ENCODE results near the gene ZMIZ1. TPM values are rescaled to one million over a fixed set of nuclear protein-coding genes. Genes with fewer than 3 reads are reported as not detected.

The ZMIZ1 gene
- total RNA-seq, 1 experiment from 2014 or later, result 28.4 TPM

DNA sequence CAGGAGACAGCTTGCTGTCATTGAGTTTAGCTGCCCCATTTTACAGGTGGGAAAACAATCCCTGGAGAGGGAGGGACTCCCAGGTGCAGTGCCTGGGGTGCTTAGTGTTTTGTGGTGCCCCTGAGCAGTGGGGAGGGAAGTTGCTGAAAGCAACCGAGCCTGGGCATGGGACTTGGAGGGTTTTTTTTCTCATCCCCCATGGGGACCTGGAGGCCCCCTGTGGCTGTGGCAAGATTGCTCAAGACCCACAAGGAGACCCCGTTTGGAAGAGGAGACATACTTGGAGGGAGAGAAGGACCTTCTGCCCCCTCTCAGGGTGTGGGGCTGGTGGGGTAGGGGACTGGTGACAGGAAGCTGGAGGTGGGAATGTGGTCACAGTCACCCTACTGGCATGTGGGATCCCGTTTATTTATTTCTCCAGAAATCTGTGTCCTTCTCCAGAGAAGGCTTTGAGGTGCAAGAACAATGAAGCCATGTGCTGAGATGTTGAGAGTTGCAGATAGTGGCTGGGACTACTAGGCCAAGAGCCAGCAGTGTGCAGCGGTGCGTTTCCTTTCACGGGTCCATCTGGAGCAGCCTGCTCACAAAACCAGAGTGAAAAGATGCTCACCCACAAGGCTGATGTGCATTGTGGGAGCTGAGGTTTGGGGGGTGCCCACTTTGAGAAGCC lies 21.5 kb downstream of the ZMIZ1 start:
- ChIA-PET CTCF (no interaction called here), RAD21 (ENCODE audit: low non-redundant PET in 1 of 2, low total read pairs in 2 of 2, uncharacterized antibody in 2 of 2, unreplicated experiment in 2 of 2) (no interaction called here), POLR2A (interaction anchor here (0.8 kb wide), 1 partner anchor 105 kb away, joined by 5 read pairs; no protein-coding TSS in a partner anchor)
- ATAC-seq, result no peak
- no TSS peak for BruUV-seq (replicated peaks)
- TF ChIP-seq EZH2 (IDR thresholded peaks at IDR 0.05), result no peak
- TF ChIP-seq, protein P1, sequence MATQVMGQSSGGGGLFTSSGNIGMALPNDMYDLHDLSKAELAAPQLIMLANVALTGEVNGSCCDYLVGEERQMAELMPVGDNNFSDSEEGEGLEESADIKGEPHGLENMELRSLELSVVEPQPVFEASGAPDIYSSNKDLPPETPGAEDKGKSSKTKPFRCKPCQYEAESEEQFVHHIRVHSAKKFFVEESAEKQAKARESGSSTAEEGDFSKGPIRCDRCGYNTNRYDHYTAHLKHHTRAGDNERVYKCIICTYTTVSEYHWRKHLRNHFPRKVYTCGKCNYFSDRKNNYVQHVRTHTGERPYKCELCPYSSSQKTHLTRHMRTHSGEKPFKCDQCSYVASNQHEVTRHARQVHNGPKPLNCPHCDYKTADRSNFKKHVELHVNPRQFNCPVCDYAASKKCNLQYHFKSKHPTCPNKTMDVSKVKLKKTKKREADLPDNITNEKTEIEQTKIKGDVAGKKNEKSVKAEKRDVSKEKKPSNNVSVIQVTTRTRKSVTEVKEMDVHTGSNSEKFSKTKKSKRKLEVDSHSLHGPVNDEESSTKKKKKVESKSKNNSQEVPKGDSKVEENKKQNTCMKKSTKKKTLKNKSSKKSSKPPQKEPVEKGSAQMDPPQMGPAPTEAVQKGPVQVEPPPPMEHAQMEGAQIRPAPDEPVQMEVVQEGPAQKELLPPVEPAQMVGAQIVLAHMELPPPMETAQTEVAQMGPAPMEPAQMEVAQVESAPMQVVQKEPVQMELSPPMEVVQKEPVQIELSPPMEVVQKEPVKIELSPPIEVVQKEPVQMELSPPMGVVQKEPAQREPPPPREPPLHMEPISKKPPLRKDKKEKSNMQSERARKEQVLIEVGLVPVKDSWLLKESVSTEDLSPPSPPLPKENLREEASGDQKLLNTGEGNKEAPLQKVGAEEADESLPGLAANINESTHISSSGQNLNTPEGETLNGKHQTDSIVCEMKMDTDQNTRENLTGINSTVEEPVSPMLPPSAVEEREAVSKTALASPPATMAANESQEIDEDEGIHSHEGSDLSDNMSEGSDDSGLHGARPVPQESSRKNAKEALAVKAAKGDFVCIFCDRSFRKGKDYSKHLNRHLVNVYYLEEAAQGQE (IDR thresholded peaks at IDR 0.05; ENCODE audit: low read depth), result no peak
- peaks cover 5 to 6% of the 10 kb centered on the region in 2 experiments; a peak in 2 of 4 replicates for H3K4me1 ChIP-seq (ENCODE audit: control insufficient read depth in 1 of 2, insufficient read depth in 2 of 2, low read length in 2 of 2)
- no peaks in the 10 kb centered on the region for H3K9me2 ChIP-seq (ENCODE audit: insufficient read depth)
- DNase-seq (ENCODE audit: low read depth, low spot score), result no peak
- H2AFZ ChIP-seq (ENCODE audit: low read depth, low read length, poor library complexity, severe bottlenecking), result no peak overlapping the region
- no peak overlapping the region for H3K4me2 ChIP-seq (ENCODE audit: low read length)
- no peaks in the 10 kb centered on the region for H3K27me3 ChIP-seq (ENCODE audit: insufficient read depth, low read length)
- H3K9ac ChIP-seq (ENCODE audit: low read length), result no peak overlapping the region
- H3K27ac ChIP-seq (ENCODE audit: low read depth, low read length), result no peak overlapping the region
- no peaks in the 10 kb centered on the region for H3K36me3 ChIP-seq (ENCODE audit: control insufficient read depth in 1 of 2, insufficient read depth in 2 of 2, low read length in 2 of 2)
- no peaks in the 10 kb centered on the region for H4K20me1 ChIP-seq (ENCODE audit: insufficient read depth)
- peaks cover 63% of the 10 kb centered on the region; the same call in 1 of the 2 replicates for H3K79me2 ChIP-seq (ENCODE audit: insufficient read depth, low read length)
- intact Hi-C loops (cut with micrococcal nuclease), result no loop called here
- no peak overlapping the region for H3K4me3 ChIP-seq (replicated peaks in 1 of 2; ENCODE audit: low read depth in 1 of 2, low read length in 2 of 2)
- no peaks in the 10 kb centered on the region for H3K9me3 ChIP-seq (ENCODE audit: control insufficient read depth in 1 of 2, insufficient read depth in 1 of 2, low read depth in 1 of 2, low read length in 2 of 2)

DNA sequence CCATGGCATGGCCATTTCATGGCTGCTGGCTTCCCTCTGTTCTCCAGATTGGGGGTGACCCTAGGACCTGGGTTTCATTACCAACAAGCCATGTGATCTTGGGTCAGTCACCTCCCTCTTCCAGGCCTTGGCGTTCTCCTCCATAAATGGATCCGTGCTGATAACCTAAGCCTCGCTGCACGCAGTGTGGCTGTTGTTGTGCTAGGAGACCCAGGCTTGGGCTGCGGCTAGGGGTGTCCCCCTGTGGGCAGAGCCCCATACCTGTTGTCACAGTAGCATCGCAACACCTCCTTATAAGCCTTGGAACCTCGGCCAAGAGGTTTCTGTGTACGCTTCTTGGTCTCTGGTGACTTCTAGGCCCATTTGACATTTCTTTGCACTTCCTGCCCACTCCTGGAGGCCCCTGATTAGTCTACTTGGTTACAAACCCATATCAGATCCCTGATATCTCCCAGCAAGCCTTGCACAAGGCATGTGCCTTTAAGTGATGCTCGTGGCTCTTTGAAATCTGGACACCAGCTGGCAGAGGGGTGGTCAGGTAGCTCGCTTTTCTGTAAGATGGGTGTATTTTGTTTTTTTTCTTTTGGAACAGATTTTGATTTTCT lies 23.6 kb downstream of the ZMIZ1 start:
- no peak overlapping the region for H2AFZ ChIP-seq (ENCODE audit: low read depth, low read length, poor library complexity, severe bottlenecking)
- ChIA-PET POLR2A (no interaction called here), RAD21 (ENCODE audit: low non-redundant PET in 1 of 2, low total read pairs in 2 of 2, uncharacterized antibody in 2 of 2, unreplicated experiment in 2 of 2) (no interaction called here), CTCF (no interaction called here)
- H3K27ac ChIP-seq (ENCODE audit: low read depth, low read length), result no peak overlapping the region
- H3K4me2 ChIP-seq (ENCODE audit: low read length), result no peak overlapping the region
- DNase-seq (ENCODE audit: low read depth, low spot score) (no peak), ATAC-seq (no peak)
- no peaks in the 10 kb centered on the region for H4K20me1 ChIP-seq (ENCODE audit: insufficient read depth)
- no peak overlapping the region for H3K9ac ChIP-seq (ENCODE audit: low read length)
- H3K36me3 ChIP-seq (ENCODE audit: control insufficient read depth in 1 of 2, insufficient read depth in 2 of 2, low read length in 2 of 2), result no peaks in the 10 kb centered on the region
- H3K27me3 ChIP-seq (ENCODE audit: insufficient read depth, low read length), result no peaks in the 10 kb centered on the region
- no peak overlapping the region for H3K4me3 ChIP-seq (replicated peaks in 1 of 2; ENCODE audit: low read depth in 1 of 2, low read length in 2 of 2)
- no peaks in the 10 kb centered on the region for H3K9me3 ChIP-seq (ENCODE audit: control insufficient read depth in 1 of 2, insufficient read depth in 1 of 2, low read depth in 1 of 2, low read length in 2 of 2)
- peaks cover 4 to 5% of the 10 kb centered on the region in 2 experiments; a peak in 2 of 4 replicates for H3K4me1 ChIP-seq (ENCODE audit: control insufficient read depth in 1 of 2, insufficient read depth in 2 of 2, low read length in 2 of 2)
- H3K9me2 ChIP-seq (ENCODE audit: insufficient read depth), result no peaks in the 10 kb centered on the region
- intact Hi-C loops (cut with micrococcal nuclease), result no loop called here
- no TSS peak for BruUV-seq (replicated peaks)
- peaks cover 54% of the 10 kb centered on the region; the same call in 1 of the 2 replicates for H3K79me2 ChIP-seq (ENCODE audit: insufficient read depth, low read length)
- TF ChIP-seq, protein P1 (IDR thresholded peaks at IDR 0.05; ENCODE audit: low read depth), result no peak
- no peak for TF ChIP-seq SIN3A (IDR thresholded peaks at IDR 0.05; ENCODE audit: low read depth)
- TF ChIP-seq SRF (IDR thresholded peaks at IDR 0.05; ENCODE audit: low read depth), result no peak
- no peak for TF ChIP-seq EZH2phosphoT487 (IDR thresholded peaks at IDR 0.05; ENCODE audit: borderline replicate concordance)
- no peak for TF ChIP-seq FOSL1 (IDR thresholded peaks at IDR 0.05; ENCODE audit: low read depth)
- TF ChIP-seq CEBPB (IDR thresholded peaks at IDR 0.05; ENCODE audit: low read depth), result no peak
- TF ChIP-seq, protein P2, sequence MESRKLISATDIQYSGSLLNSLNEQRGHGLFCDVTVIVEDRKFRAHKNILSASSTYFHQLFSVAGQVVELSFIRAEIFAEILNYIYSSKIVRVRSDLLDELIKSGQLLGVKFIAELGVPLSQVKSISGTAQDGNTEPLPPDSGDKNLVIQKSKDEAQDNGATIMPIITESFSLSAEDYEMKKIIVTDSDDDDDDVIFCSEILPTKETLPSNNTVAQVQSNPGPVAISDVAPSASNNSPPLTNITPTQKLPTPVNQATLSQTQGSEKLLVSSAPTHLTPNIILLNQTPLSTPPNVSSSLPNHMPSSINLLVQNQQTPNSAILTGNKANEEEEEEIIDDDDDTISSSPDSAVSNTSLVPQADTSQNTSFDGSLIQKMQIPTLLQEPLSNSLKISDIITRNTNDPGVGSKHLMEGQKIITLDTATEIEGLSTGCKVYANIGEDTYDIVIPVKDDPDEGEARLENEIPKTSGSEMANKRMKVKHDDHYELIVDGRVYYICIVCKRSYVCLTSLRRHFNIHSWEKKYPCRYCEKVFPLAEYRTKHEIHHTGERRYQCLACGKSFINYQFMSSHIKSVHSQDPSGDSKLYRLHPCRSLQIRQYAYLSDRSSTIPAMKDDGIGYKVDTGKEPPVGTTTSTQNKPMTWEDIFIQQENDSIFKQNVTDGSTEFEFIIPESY (IDR thresholded peaks at IDR 0.05; ENCODE audit: extremely low read depth, insufficient replicate concordance, low read length), result no peak
